WTC11 (cell line): Measurements from ENCODE around the gene PRC1. TPM values are rescaled to one million over a fixed set of nuclear protein-coding genes. Genes with fewer than 3 reads are reported as not detected.

Experiments
- ATAC-seq: fragments of 200-7000 bp; cut with Tn5 transposase; 2 replicates; pipeline ENCODE4 v1.10.0; 2021; ENCODE audit warnings: mild to moderate bottlenecking, moderate library complexity
- CTCF ChIA-PET: fragments of 300-600 bp; sonication (Branson Sonifier 250); formaldehyde crosslinking; loops from one replicate; lab custom pipeline; 2021; ENCODE audit warnings: antibody characterized with exemption; lab: Charles Lee
- POLR2A ChIA-PET: fragments of 350-600 bp; sonication (Branson Sonifier 250); formaldehyde crosslinking; loops from one replicate; lab custom pipeline; 2021; ENCODE audit warnings: antibody characterized with exemption; lab: Charles Lee
- DNase-seq: peaks from one replicate; pipeline ENCODE4 v3.0.0; 2021; ENCODE audit warnings: low spot score
- H3K27ac Mint-ChIP-seq: 2 replicates; pipeline ENCODE4 v1.8.0; 2021; ENCODE audit warnings: mixed read lengths
- H3K27me3 Mint-ChIP-seq: 2 replicates; pipeline ENCODE4 v1.8.0; 2021; ENCODE audit warnings: low read depth, mild to moderate bottlenecking, moderate library complexity, mixed read lengths
- H3K36me3 Mint-ChIP-seq: 2 replicates; pipeline ENCODE4 v1.8.0; 2021; ENCODE audit warnings: mixed read lengths
- H3K4me1 Mint-ChIP-seq: 2 replicates; pipeline ENCODE4 v1.8.0; 2022; ENCODE audit warnings: mixed read lengths
- H3K4me3 Mint-ChIP-seq: 2 replicates; pipeline ENCODE4 v1.8.0; 2021; ENCODE audit warnings: mild to moderate bottlenecking, moderate library complexity, mixed read lengths
- H3K9me3 Mint-ChIP-seq: 2 replicates; pipeline ENCODE4 v1.8.0; 2021; ENCODE audit warnings: mixed read lengths
- ATF1 ChIP-seq: sonication (generic); formaldehyde crosslinking; IDR thresholded peaks from 2 replicates; pipeline ENCODE4 v1.8.1; 2023; ENCODE audit warnings: mild to moderate bottlenecking, moderate library complexity, missing genetic modification reagents
- ATF2 ChIP-seq: sonication (generic); formaldehyde crosslinking; IDR thresholded peaks from 2 replicates; pipeline ENCODE4 v1.8.1; 2022; ENCODE audit warnings: low read depth, missing genetic modification reagents, borderline replicate concordance
- CBFB ChIP-seq: sonication (generic); formaldehyde crosslinking; IDR thresholded peaks from 2 replicates; pipeline ENCODE4 v1.8.1; 2022; ENCODE audit warnings: mild to moderate bottlenecking, low read depth, missing genetic modification reagents
- FOXJ3 ChIP-seq: sonication (generic); formaldehyde crosslinking; IDR thresholded peaks from 2 replicates; pipeline ENCODE4 v1.9.0; 2021; ENCODE audit warnings: missing genetic modification reagents, mild to moderate bottlenecking, borderline replicate concordance
- GRHL2 ChIP-seq: fragments of 250-450 bp; sonication (Bioruptor Pico); IDR thresholded peaks from 2 replicates; pipeline ENCODE4 v1.8.0; 2022; ENCODE audit warnings: mild to moderate bottlenecking, moderate library complexity; ENCODE audit not compliant: insufficient replicate concordance, severe bottlenecking
- JAZF1 ChIP-seq: fragments of 250-450 bp; sonication (Bioruptor Pico); IDR thresholded peaks from 2 replicates; pipeline ENCODE4 v1.9.0; 2021; ENCODE audit warnings: moderate library complexity, mild to moderate bottlenecking, inconsistent platforms
- SMAD4 ChIP-seq: sonication (generic); formaldehyde crosslinking; IDR thresholded peaks from 2 replicates; pipeline ENCODE4 v1.8.0; 2022; ENCODE audit warnings: mild to moderate bottlenecking, missing genetic modification reagents
- ZBTB21 ChIP-seq: sonication (generic); formaldehyde crosslinking; IDR thresholded peaks from 2 replicates; pipeline ENCODE4 v1.8.1; 2023; ENCODE audit warnings: mild to moderate bottlenecking, missing genetic modification reagents, borderline replicate concordance
- ZBTB43 ChIP-seq: sonication (generic); formaldehyde crosslinking; IDR thresholded peaks from 2 replicates; pipeline ENCODE4 v1.8.1; 2023; ENCODE audit warnings: mild to moderate bottlenecking, missing genetic modification reagents
- ZNF263 ChIP-seq: sonication (generic); formaldehyde crosslinking; IDR thresholded peaks from 2 replicates; pipeline ENCODE4 v1.8.1; 2022; ENCODE audit warnings: low read depth, mild to moderate bottlenecking, moderate library complexity, missing genetic modification reagents
- ZNF317 ChIP-seq: sonication (generic); formaldehyde crosslinking; IDR thresholded peaks from 2 replicates; pipeline ENCODE4 v1.8.1; 2023; ENCODE audit warnings: low read depth, mild to moderate bottlenecking, moderate library complexity, missing genetic modification reagents, borderline replicate concordance
- ZNF416 ChIP-seq: fragments of 250-450 bp; sonication (Bioruptor Pico); IDR thresholded peaks from 2 replicates; pipeline ENCODE4 v1.9.0; 2021; ENCODE audit warnings: mild to moderate bottlenecking, inconsistent platforms
- total RNA-seq: library from RNA; stranded (reverse); gene quantifications from 3 replicates; pipeline ENCODE4 v1.2.3, GENCODE V29; 2021
- TF ChIP-seq, protein P1 (sequence below): sonication (generic); formaldehyde crosslinking; IDR thresholded peaks from 2 replicates; pipeline ENCODE4 v1.8.1; 2023; ENCODE audit warnings: mild to moderate bottlenecking, moderate library complexity, missing genetic modification reagents
- TF ChIP-seq, protein P2 (sequence below): sonication (generic); formaldehyde crosslinking; IDR thresholded peaks from 2 replicates; pipeline ENCODE4 v1.8.0; 2023; ENCODE audit warnings: missing genetic modification reagents, mild to moderate bottlenecking, borderline replicate concordance
- TF ChIP-seq, protein P3 (sequence below): fragments of 250-450 bp; sonication (Bioruptor Pico); IDR thresholded peaks from 2 replicates; pipeline ENCODE4 v1.9.0; 2021; ENCODE audit warnings: mild to moderate bottlenecking
- TF ChIP-seq, protein P4 (sequence below): sonication (generic); formaldehyde crosslinking; IDR thresholded peaks from 2 replicates; pipeline ENCODE4 v1.8.0; 2022; ENCODE audit warnings: mild to moderate bottlenecking, missing genetic modification reagents
- TF ChIP-seq, protein P5 (sequence below): fragments of 250-450 bp; sonication (Bioruptor Pico); IDR thresholded peaks from 2 replicates; pipeline ENCODE4 v1.9.0; 2021; ENCODE audit warnings: mild to moderate bottlenecking, borderline replicate concordance

PRC1 gene
- total RNA-seq, 1 experiment from 2014 or later = 130 TPM

- CTCF ChIA-PET = interaction anchor here (1.4 to 5.4 kb wide), 2 partner anchors 24 to 68 kb away, joined by 3 to 24 read pairs; no protein-coding TSS in a partner anchor
- Mint-ChIP-seq H3K4me3 (no peak overlapping the region), H3K27ac (no peak overlapping the region), H3K4me1 (no peaks in the 10 kb centered on the region), H3K27me3 (no peaks in the 10 kb centered on the region), H3K36me3 (peaks cover 70% of the 10 kb centered on the region), H3K9me3 (no peaks in the 10 kb centered on the region)
- no peak for ATAC-seq
- DNase-seq = no peak
- POLR2A ChIA-PET = interaction anchor here (1.0 kb wide), 1 partner anchor 13 kb away, joined by 3 read pairs; the partner anchor contains the start of gene PRC1
- TF ChIP-seq ATF1 (CRISPR knock-in tag) = no peak
- TF ChIP-seq, protein P1, sequence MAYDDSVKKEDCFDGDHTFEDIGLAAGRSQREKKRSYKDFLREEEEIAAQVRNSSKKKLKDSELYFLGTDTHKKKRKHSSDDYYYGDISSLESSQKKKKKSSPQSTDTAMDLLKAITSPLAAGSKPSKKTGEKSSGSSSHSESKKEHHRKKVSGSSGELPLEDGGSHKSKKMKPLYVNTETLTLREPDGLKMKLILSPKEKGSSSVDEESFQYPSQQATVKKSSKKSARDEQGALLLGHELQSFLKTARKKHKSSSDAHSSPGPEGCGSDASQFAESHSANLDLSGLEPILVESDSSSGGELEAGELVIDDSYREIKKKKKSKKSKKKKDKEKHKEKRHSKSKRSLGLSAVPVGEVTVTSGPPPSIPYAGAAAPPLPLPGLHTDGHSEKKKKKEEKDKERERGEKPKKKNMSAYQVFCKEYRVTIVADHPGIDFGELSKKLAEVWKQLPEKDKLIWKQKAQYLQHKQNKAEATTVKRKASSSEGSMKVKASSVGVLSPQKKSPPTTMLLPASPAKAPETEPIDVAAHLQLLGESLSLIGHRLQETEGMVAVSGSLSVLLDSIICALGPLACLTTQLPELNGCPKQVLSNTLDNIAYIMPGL (CRISPR knock-in tag) = no peak
- TF ChIP-seq JAZF1 (CRISPR knock-in tag) = no peak
- no peak for TF ChIP-seq CBFB (CRISPR knock-in tag)
- TF ChIP-seq, protein P2, sequence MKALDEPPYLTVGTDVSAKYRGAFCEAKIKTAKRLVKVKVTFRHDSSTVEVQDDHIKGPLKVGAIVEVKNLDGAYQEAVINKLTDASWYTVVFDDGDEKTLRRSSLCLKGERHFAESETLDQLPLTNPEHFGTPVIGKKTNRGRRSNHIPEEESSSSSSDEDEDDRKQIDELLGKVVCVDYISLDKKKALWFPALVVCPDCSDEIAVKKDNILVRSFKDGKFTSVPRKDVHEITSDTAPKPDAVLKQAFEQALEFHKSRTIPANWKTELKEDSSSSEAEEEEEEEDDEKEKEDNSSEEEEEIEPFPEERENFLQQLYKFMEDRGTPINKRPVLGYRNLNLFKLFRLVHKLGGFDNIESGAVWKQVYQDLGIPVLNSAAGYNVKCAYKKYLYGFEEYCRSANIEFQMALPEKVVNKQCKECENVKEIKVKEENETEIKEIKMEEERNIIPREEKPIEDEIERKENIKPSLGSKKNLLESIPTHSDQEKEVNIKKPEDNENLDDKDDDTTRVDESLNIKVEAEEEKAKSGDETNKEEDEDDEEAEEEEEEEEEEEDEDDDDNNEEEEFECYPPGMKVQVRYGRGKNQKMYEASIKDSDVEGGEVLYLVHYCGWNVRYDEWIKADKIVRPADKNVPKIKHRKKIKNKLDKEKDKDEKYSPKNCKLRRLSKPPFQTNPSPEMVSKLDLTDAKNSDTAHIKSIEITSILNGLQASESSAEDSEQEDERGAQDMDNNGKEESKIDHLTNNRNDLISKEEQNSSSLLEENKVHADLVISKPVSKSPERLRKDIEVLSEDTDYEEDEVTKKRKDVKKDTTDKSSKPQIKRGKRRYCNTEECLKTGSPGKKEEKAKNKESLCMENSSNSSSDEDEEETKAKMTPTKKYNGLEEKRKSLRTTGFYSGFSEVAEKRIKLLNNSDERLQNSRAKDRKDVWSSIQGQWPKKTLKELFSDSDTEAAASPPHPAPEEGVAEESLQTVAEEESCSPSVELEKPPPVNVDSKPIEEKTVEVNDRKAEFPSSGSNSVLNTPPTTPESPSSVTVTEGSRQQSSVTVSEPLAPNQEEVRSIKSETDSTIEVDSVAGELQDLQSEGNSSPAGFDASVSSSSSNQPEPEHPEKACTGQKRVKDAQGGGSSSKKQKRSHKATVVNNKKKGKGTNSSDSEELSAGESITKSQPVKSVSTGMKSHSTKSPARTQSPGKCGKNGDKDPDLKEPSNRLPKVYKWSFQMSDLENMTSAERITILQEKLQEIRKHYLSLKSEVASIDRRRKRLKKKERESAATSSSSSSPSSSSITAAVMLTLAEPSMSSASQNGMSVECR (CRISPR knock-in tag) = no peak
- TF ChIP-seq, protein P3, sequence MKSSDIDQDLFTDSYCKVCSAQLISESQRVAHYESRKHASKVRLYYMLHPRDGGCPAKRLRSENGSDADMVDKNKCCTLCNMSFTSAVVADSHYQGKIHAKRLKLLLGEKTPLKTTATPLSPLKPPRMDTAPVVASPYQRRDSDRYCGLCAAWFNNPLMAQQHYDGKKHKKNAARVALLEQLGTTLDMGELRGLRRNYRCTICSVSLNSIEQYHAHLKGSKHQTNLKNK (CRISPR knock-in tag) = no peak
- TF ChIP-seq, protein P4, sequence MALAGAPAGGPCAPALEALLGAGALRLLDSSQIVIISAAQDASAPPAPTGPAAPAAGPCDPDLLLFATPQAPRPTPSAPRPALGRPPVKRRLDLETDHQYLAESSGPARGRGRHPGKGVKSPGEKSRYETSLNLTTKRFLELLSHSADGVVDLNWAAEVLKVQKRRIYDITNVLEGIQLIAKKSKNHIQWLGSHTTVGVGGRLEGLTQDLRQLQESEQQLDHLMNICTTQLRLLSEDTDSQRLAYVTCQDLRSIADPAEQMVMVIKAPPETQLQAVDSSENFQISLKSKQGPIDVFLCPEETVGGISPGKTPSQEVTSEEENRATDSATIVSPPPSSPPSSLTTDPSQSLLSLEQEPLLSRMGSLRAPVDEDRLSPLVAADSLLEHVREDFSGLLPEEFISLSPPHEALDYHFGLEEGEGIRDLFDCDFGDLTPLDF (CRISPR knock-in tag) = no peak
- TF ChIP-seq FOXJ3 = no peak
- no peak for TF ChIP-seq ZBTB21
- TF ChIP-seq ZNF317 (CRISPR knock-in tag) = no peak
- TF ChIP-seq SMAD4 = no peak
- TF ChIP-seq ZNF263 (CRISPR knock-in tag) = no peak
- TF ChIP-seq, protein P5, sequence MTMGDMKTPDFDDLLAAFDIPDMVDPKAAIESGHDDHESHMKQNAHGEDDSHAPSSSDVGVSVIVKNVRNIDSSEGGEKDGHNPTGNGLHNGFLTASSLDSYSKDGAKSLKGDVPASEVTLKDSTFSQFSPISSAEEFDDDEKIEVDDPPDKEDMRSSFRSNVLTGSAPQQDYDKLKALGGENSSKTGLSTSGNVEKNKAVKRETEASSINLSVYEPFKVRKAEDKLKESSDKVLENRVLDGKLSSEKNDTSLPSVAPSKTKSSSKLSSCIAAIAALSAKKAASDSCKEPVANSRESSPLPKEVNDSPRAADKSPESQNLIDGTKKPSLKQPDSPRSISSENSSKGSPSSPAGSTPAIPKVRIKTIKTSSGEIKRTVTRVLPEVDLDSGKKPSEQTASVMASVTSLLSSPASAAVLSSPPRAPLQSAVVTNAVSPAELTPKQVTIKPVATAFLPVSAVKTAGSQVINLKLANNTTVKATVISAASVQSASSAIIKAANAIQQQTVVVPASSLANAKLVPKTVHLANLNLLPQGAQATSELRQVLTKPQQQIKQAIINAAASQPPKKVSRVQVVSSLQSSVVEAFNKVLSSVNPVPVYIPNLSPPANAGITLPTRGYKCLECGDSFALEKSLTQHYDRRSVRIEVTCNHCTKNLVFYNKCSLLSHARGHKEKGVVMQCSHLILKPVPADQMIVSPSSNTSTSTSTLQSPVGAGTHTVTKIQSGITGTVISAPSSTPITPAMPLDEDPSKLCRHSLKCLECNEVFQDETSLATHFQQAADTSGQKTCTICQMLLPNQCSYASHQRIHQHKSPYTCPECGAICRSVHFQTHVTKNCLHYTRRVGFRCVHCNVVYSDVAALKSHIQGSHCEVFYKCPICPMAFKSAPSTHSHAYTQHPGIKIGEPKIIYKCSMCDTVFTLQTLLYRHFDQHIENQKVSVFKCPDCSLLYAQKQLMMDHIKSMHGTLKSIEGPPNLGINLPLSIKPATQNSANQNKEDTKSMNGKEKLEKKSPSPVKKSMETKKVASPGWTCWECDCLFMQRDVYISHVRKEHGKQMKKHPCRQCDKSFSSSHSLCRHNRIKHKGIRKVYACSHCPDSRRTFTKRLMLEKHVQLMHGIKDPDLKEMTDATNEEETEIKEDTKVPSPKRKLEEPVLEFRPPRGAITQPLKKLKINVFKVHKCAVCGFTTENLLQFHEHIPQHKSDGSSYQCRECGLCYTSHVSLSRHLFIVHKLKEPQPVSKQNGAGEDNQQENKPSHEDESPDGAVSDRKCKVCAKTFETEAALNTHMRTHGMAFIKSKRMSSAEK = no peak
- TF ChIP-seq ZBTB43 (CRISPR knock-in tag) = no peak
- no peak for TF ChIP-seq ATF2 (CRISPR knock-in tag)
- TF ChIP-seq ZNF416 (CRISPR knock-in tag) = no peak
- TF ChIP-seq GRHL2 = no peak
These were observed 12.7 kb downstream of the PRC1 start for GRCh38 chr15:90981681-90982080.
